PC-3 (cell line): ENCODE data around the gene C16orf96. TPM values are rescaled to one million over a fixed set of nuclear protein-coding genes. Genes with fewer than 3 reads are reported as not detected.

Source experiments
- ATAC-seq: fragments of 200-7000 bp; cut with Tn5 transposase; 2 replicates; pipeline ENCODE4 v1.9.1; 2020; ENCODE audit warnings: mild to moderate bottlenecking, moderate library complexity
- BruUV-seq: library from RNA; stranded (reverse); fragments of 400-500 nt; replicated peaks from 2 replicates; lab custom pipeline; 2021; lab: Mats Ljungman, UMichigan
- CTCF ChIA-PET: fragments of 300-600 bp; sonication (Branson Sonifier 250); formaldehyde crosslinking; loops from one replicate; lab custom pipeline; 2022; ENCODE audit warnings: antibody characterized with exemption; lab: Charles Lee
- POLR2A ChIA-PET: fragments of 300-600 bp; sonication (Branson Sonifier 250); formaldehyde crosslinking; loops from one replicate; lab custom pipeline; 2022; ENCODE audit warnings: antibody characterized with exemption; ENCODE audit not compliant: unreplicated experiment; lab: Charles Lee
- DNase-seq: peaks from one replicate; pipeline ENCODE4 v3.0.0-alpha.2; 2015
- H2AFZ ChIP-seq: fragments of 300-600 bp; sonication (generic); 2 replicates; pipeline ENCODE4 v1.6.0; 2016; ENCODE audit warnings: antibody characterized with exemption, low read length
- H3F3A ChIP-seq: fragments of 300-600 bp; sonication (generic); one replicate; pipeline ENCODE4 v1.6.0; 2017; ENCODE audit warnings: antibody characterized with exemption, low read length, control low read depth, mild to moderate bottlenecking; ENCODE audit not compliant: unreplicated experiment
- H3K27ac ChIP-seq: fragments of 300-600 bp; sonication (generic); 2 replicates; pipeline ENCODE4 v1.5.1; 2016; ENCODE audit warnings: mild to moderate bottlenecking, low read length
- H3K27me3 ChIP-seq: fragments of 300-600 bp; sonication (generic); 2 replicates; pipeline ENCODE4 v1.6.1; 2016; ENCODE audit warnings: low read length, mixed read lengths
- H3K36me3 ChIP-seq: fragments of 300-600 bp; sonication (generic); 2 replicates; pipeline ENCODE4 v1.6.1; 2016; ENCODE audit warnings: low read depth, mixed run types, low read length, mixed read lengths
- H3K4me1 ChIP-seq: fragments of 300-600 bp; sonication (generic); 2 replicates; pipeline ENCODE4 v1.5.1; 2016; ENCODE audit warnings: low read length; ENCODE audit not compliant: insufficient read depth
- H3K4me2 ChIP-seq: fragments of 300-600 bp; sonication (generic); 2 replicates; pipeline ENCODE4 v1.6.0; 2016; ENCODE audit warnings: low read length
- H3K4me3 ChIP-seq: fragments of 300-600 bp; sonication (generic); 2 replicates; pipeline ENCODE4 v1.5.1; 2016; ENCODE audit warnings: mild to moderate bottlenecking, low read length, mixed read lengths
- H3K79me2 ChIP-seq: fragments of 300-600 bp; sonication (generic); 2 replicates; pipeline ENCODE4 v1.6.1; 2017; ENCODE audit warnings: low read length, mixed read lengths
- H3K9ac ChIP-seq: fragments of 300-600 bp; sonication (generic); 2 replicates; pipeline ENCODE4 v1.6.0; 2016; ENCODE audit warnings: mild to moderate bottlenecking, low read length
- H3K9me2 ChIP-seq: fragments of 300-600 bp; sonication (generic); replicated peaks from 2 replicates; pipeline ENCODE4 v1.6.1; 2016; ENCODE audit warnings: mixed run types, low read length, mixed read lengths
- H3K9me3 ChIP-seq: fragments of 300-600 bp; sonication (generic); 2 replicates; pipeline ENCODE4 v1.6.1; 2016; ENCODE audit warnings: low read length, mixed read lengths
- H4K20me1 ChIP-seq: fragments of 300-600 bp; sonication (generic); 2 replicates; pipeline ENCODE4 v1.6.1; 2016; ENCODE audit warnings: low read length, mixed read lengths
- CTCF ChIP-seq: fragments of 300-600 bp; sonication (generic); conservative IDR thresholded peaks from 2 replicates; pipeline ENCODE4 v1.5.1; 2017; ENCODE audit warnings: antibody characterized with exemption, low read depth, mild to moderate bottlenecking, low read length
- EZH2 ChIP-seq: fragments of 300-600 bp; sonication (generic); IDR thresholded peaks from one replicate; pipeline ENCODE4 v1.6.1; 2017; ENCODE audit warnings: antibody characterized with exemption, mild to moderate bottlenecking, low read length; ENCODE audit not compliant: unreplicated experiment
- EZH2phosphoT487 ChIP-seq: fragments of 300-600 bp; sonication (generic); IDR thresholded peaks from 2 replicates; pipeline ENCODE4 v1.6.1; 2018; ENCODE audit warnings: mild to moderate bottlenecking, antibody characterized with exemption, low read length, borderline replicate concordance
- intact Hi-C: fragments of 100-400 bp; cut with micrococcal nuclease; formaldehyde crosslinking; loops from 2 replicates; pipeline ENCODE4 v1.9.0; 2023
- total RNA-seq: library from RNA; depleted of rRNA; stranded (reverse); fragments of >200 nt; gene quantifications from 2 replicates; pipeline ENCODE4 v1.2.3, GENCODE V29; 2014

Gene C16orf96
- total RNA-seq, 1 experiment from 2014 or later: not detected

GRCh38 chr16:4602331-4602730, 46.2 kb downstream of the C16orf96 start:
- Histone ChIP-seq H3K27me3 (no peaks in the 10 kb centered on the region), H3K79me2 (no peaks in the 10 kb centered on the region), H3K27ac (no peak overlapping the region), H3K9me2 (no peaks in the 10 kb centered on the region), H3K4me1 (0 out of 2 replicates have a peak, but pooled peaks cover 4% of the 10 kb centered on the region), H3K9ac (no peak overlapping the region), H3K36me3 (no peaks in the 10 kb centered on the region; the same call in 1 of the 2 replicates), H3K4me3 (no peak overlapping the region), H3K9me3 (no peaks in the 10 kb centered on the region), H2AFZ (no peak overlapping the region), H3F3A (no peaks in the 10 kb centered on the region), H3K4me2 (no peak overlapping the region), H4K20me1 (no peaks in the 10 kb centered on the region)
- DNase-seq (no peak), ATAC-seq (no peak)
- no peak for TF ChIP-seq EZH2
- TF ChIP-seq CTCF: no peak
- TF ChIP-seq EZH2phosphoT487: no peak
- ChIA-PET CTCF (interaction anchor here (0.8 kb wide), 1 partner anchor 22 kb away, joined by 3 read pairs; the partner anchor contains the start of gene MGRN1), POLR2A (no interaction called here)
- BruUV-seq: no TSS peak
- intact Hi-C loops: no loop called here

- Histone ChIP-seq H3K36me3 (no peaks in the 10 kb centered on the region; the same call in 1 of the 2 replicates), H3F3A (no peaks in the 10 kb centered on the region), H3K27me3 (no peaks in the 10 kb centered on the region), H3K4me3 (no peak overlapping the region), H3K4me2 (no peak overlapping the region), H3K79me2 (no peaks in the 10 kb centered on the region), H3K4me1 (0 out of 2 replicates have a peak, but pooled peaks cover 4% of the 10 kb centered on the region), H3K27ac (no peak overlapping the region), H3K9ac (no peak overlapping the region), H3K9me3 (no peaks in the 10 kb centered on the region), H2AFZ (no peak overlapping the region), H3K9me2 (no peaks in the 10 kb centered on the region), H4K20me1 (no peaks in the 10 kb centered on the region)
- TF ChIP-seq EZH2 (no peak), CTCF (no peak), EZH2phosphoT487 (no peak)
- ChIA-PET CTCF (no interaction called here), POLR2A (no interaction called here)
- no TSS peak for BruUV-seq
- intact Hi-C loops: no loop called here
- ATAC-seq: no peak
- DNase-seq: no peak
Observed at GRCh38 chr16:4603624-4604170, 47.6 kb downstream of the C16orf96 start.

GRCh38 chr16:4604401-4604800, 48.3 kb downstream of the C16orf96 start:
- Histone ChIP-seq H3K36me3 (no peaks in the 10 kb centered on the region; the same call in 1 of the 2 replicates), H3K27ac (no peak overlapping the region), H3K27me3 (no peaks in the 10 kb centered on the region), H3K9me3 (no peaks in the 10 kb centered on the region), H3K9me2 (no peaks in the 10 kb centered on the region), H3K4me1 (0 out of 2 replicates have a peak, but pooled peaks cover 4% of the 10 kb centered on the region), H3K79me2 (no peaks in the 10 kb centered on the region), H4K20me1 (no peaks in the 10 kb centered on the region), H2AFZ (no peak overlapping the region), H3K4me3 (no peak overlapping the region), H3K9ac (no peak overlapping the region), H3F3A (no peaks in the 10 kb centered on the region), H3K4me2 (no peak overlapping the region)
- ATAC-seq (no peak), DNase-seq (no peak)
- no peak for TF ChIP-seq EZH2phosphoT487
- no peak for TF ChIP-seq EZH2
- no peak for TF ChIP-seq CTCF
- ChIA-PET POLR2A (no interaction called here), CTCF (no interaction called here)
- intact Hi-C loops: no loop called here
- BruUV-seq: no TSS peak
